Left kidney (tissue), 2 donors: ENCODE data around the gene SEC62. TPM values are rescaled to one million over a fixed set of nuclear protein-coding genes. Genes with fewer than 3 reads are reported as not detected.
A peak's percentile ranks its signal among the peaks of the same experiment; 100 is the strongest.

ENCODE experiments used
- DNase-seq: peaks from one replicate; pipeline ENCODE4 v3.0.0-alpha.2; 2013
- polyA plus RNA-seq: library from polyadenylated mRNA; unstranded; fragments of 120-200 nt; gene quantifications from one replicate; pipeline ENCODE4 v1.2.1, GENCODE V29; 2013; ENCODE audit not compliant: insufficient read length

Gene SEC62
- polyA plus RNA-seq, 1 donor = 199 TPM

GRCh38 chr3:169965562-169966427 lies 812 bp upstream of the SEC62 start:
- peak; percentile 21 for DNase-seq

GRCh38 chr3:169966951-169967915 lies 626 bp downstream of the SEC62 start:
- DNase-seq = no peak

- no peak for DNase-seq
Observed at GRCh38 chr3:169968224-169968885, 1.7 kb downstream of the SEC62 start.

- no peak for DNase-seq
Observed at GRCh38 chr3:169969174-169970095, 2.8 kb downstream of the SEC62 start.

- DNase-seq = no peak
Observed at GRCh38 chr3:169970847-169971246, 4.2 kb downstream of the SEC62 start.

GRCh38 chr3:169971522-169971921 lies 4.9 kb downstream of the SEC62 start:
- no peak for DNase-seq

GRCh38 chr3:169980055-169980454 lies 13.4 kb downstream of the SEC62 start:
- no peak for DNase-seq

GRCh38 chr3:169984292-169984691 lies 17.7 kb downstream of the SEC62 start:
- DNase-seq = no peak

- DNase-seq = no peak
Observed at GRCh38 chr3:169990431-169990830, 23.8 kb downstream of the SEC62 start.

- DNase-seq = no peak
Observed at GRCh38 chr3:169992156-169992555, 25.5 kb downstream of the SEC62 start.

GRCh38 chr3:169992781-169993180 lies 26.2 kb downstream of the SEC62 start:
- no peak for DNase-seq

- no peak for DNase-seq
Observed at GRCh38 chr3:169993761-169994160, 27.2 kb downstream of the SEC62 start.

- DNase-seq = no peak
Observed at GRCh38 chr3:169996063-169996462, 29.5 kb downstream of the SEC62 start.

- no peak for DNase-seq
Observed at GRCh38 chr3:169998668-169999131, 32.1 kb downstream of the SEC62 start.

- DNase-seq = no peak
Observed at GRCh38 chr3:169999433-169999832, 32.8 kb downstream of the SEC62 start.

GRCh38 chr3:170000051-170000450 lies 33.4 kb downstream of the SEC62 start:
- DNase-seq = no peak

GRCh38 chr3:170002231-170002630 lies 35.6 kb downstream of the SEC62 start:
- no peak for DNase-seq

GRCh38 chr3:170002879-170003278 lies 36.3 kb downstream of the SEC62 start:
- DNase-seq = no peak

- DNase-seq = no peak
Observed at GRCh38 chr3:170003881-170004356, 37.3 kb downstream of the SEC62 start.

- DNase-seq = no peak
Observed at GRCh38 chr3:170007031-170007663, 40.5 kb downstream of the SEC62 start.
